Endothelial cell of umbilical vein (primary cell): ENCODE data around the gene CCR4.

Experiments used
- EZH2 ChIP-seq: IDR thresholded peaks from 2 replicates; pipeline ENCODE4 v1.6.1; 2012; ENCODE audit warnings: borderline replicate concordance, low read depth, mild to moderate bottlenecking, moderate library complexity, low read length, inconsistent platforms; ENCODE audit not compliant: severe bottlenecking
- GATA2 ChIP-seq: IDR thresholded peaks from 2 replicates; pipeline ENCODE4 v1.7.0; 2011; ENCODE audit warnings: low read depth, mild to moderate bottlenecking, moderate library complexity, mixed read lengths, low read length; ENCODE audit not compliant: insufficient read length, insufficient read depth
- JUN ChIP-seq: IDR thresholded peaks from 2 replicates; pipeline ENCODE4 v1.6.1; 2011; ENCODE audit warnings: borderline replicate concordance, low read depth; ENCODE audit not compliant: insufficient read length, insufficient read depth
- POLR2A ChIP-seq: IDR thresholded peaks from 2 replicates; pipeline ENCODE4 v1.6.1; 2012; ENCODE audit warnings: low read depth, mild to moderate bottlenecking, control low read depth, low read length
- POLR2AphosphoS5 ChIP-seq: IDR thresholded peaks from 2 replicates; pipeline ENCODE4 v1.6.1; 2012; ENCODE audit warnings: low read depth, mild to moderate bottlenecking, control low read depth, low read length, moderate library complexity; ENCODE audit not compliant: insufficient read depth
- TF ChIP-seq, protein P1 (sequence below), 2 donors: IDR thresholded peaks; 1 replicate in 1 of 2; 2 replicates in 1 of 2; pipeline ENCODE4 v1.5.1; 2011; ENCODE audit warnings: low read length in 2 of 2, mild to moderate bottlenecking in 2 of 2, moderate library complexity in 2 of 2, control low read depth in 1 of 2, inconsistent platforms in 1 of 2, low read depth in 1 of 2; ENCODE audit not compliant: insufficient read depth in 1 of 2; ENCODE audit errors: extremely low read depth in 1 of 2
- TF ChIP-seq, protein P2 (sequence below): IDR thresholded peaks from 2 replicates; pipeline ENCODE4 v1.6.1; 2011; ENCODE audit not compliant: insufficient read depth, insufficient read length

DNA sequence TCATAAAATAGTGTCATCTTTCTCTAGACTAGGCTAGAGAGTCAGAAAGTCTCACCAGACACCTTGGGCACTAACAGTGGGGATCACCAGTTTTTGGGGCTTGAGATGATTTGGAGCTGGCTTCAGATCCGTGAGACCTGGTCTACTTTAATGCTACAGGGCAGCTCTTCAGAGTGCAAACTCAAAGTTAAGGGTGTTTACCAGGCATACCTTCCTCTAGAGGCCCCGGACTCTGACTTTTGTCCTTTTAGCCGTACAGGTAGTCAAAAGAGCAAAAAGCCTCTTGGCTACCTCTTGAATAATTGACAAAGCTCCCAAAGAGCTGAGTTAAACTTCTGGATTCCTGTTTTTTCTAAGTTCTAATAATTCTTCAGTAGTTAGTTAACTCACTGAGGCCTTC lies 41.4 kb upstream of the CCR4 start:
- no peak for TF ChIP-seq EZH2
- TF ChIP-seq POLR2A = no peak
- TF ChIP-seq, protein P1, sequence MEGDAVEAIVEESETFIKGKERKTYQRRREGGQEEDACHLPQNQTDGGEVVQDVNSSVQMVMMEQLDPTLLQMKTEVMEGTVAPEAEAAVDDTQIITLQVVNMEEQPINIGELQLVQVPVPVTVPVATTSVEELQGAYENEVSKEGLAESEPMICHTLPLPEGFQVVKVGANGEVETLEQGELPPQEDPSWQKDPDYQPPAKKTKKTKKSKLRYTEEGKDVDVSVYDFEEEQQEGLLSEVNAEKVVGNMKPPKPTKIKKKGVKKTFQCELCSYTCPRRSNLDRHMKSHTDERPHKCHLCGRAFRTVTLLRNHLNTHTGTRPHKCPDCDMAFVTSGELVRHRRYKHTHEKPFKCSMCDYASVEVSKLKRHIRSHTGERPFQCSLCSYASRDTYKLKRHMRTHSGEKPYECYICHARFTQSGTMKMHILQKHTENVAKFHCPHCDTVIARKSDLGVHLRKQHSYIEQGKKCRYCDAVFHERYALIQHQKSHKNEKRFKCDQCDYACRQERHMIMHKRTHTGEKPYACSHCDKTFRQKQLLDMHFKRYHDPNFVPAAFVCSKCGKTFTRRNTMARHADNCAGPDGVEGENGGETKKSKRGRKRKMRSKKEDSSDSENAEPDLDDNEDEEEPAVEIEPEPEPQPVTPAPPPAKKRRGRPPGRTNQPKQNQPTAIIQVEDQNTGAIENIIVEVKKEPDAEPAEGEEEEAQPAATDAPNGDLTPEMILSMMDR (IDR thresholded peaks at IDR 0.05; ENCODE audit: extremely low read depth in 1 of 2, insufficient read depth in 1 of 2, low read depth in 1 of 2, low read length in 2 of 2) = no peak
- TF ChIP-seq POLR2AphosphoS5 = no peak
- no peak for TF ChIP-seq GATA2
- TF ChIP-seq, protein P2, sequence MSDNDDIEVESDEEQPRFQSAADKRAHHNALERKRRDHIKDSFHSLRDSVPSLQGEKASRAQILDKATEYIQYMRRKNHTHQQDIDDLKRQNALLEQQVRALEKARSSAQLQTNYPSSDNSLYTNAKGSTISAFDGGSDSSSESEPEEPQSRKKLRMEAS = no peak
- TF ChIP-seq JUN = no peak
